GM21515 (cell line): ENCODE measurements around the gene KRTAP1-4.
"Not testable (repeated sequence)": the region's sequence is repeated elsewhere in the genome, so short reads cannot be mapped to it uniquely, and the experiment has no call there.

ENCODE experiments used
- ATAC-seq: cut with Tn5 transposase; IDR thresholded peaks from one replicate; pipeline ENCODE4 v1.9.1; 2021; ENCODE audit not compliant: unreplicated experiment

KRTAP1-4 gene

DNA sequence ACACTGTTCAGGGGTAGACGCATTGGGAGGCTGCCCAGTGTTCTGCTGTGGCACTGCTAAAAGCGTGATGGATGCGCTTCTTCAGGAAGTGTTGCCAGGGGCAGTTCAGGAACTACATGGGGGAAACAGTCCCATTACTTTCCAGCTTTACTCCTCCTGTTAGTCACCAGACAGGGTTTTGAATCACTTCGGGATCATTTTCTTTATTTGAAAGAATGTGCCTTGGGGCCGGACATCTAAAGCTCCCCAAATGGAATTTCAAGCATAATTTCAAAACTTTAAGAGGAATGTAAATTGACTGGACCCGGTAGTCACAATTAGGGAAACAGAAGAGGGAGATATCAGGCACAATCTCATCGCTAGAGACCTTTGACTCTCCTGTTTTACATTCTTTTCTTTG lies 18.4 kb upstream of the KRTAP1-4 start:
- no peak for ATAC-seq

DNA sequence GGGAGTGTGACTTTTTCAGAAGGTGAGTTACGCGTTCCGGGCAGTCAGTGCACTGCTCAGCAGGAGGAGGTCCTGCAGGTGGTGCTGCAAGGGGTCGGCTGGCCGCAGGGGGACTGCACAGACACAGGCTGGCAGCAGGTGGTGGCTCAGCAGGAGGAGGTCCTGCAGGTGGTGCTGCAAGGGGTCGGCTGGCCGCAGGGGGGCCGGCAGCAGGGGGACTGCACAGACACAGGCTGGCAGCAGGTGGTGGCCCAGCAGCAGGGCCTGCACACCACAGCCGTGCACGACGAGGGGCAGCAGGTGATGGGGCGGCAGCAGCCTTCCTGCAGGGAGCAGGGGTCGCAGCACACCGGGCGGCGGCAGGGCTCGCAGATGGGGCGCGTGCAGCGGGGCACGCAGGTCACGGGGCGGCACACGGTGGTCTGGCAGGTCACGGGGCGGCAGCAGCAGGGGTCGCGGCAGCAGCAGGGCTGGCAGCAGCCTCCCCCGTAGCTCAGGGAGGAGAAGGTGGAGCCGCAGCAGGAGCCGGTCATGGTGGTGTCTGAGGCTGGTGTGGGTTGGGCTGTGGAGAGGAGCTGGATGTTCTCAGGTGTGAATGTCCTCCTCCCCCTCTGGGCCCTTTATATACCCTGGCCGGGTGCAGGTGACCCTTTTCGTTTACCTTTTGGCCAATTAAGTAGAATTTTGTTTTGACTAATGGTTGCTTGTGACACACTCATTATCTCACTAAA lies 16.9 kb upstream of the KRTAP1-4 start, which contains the start of gene KRTAP2-1:
Gene KRTAP2-1, minus strand, starts transcription at position 582 of the 731 bp plus-strand sequence. Its CDS starts 49 bp downstream, at position 533.
- ATAC-seq = not testable (repeated sequence)

DNA sequence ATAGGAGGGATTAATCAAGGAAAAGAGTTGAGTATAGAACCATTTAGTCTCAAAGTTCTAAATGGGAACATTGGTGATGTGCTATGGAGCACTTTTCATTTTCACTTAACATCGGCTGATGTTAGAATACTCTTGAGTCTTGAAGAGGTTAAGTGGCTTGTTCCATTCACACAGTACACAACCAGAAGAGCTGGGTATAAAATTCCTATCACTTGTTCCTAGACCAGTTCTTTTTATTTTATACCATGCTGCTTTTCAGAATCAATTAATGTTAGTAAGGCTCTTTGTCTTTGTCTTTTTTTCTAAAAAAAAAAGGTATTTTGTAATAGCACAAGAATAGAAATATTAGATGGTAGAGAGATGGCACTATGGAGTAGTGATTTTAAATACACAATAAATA lies 13.0 kb upstream of the KRTAP1-4 start:
- no peak for ATAC-seq

DNA sequence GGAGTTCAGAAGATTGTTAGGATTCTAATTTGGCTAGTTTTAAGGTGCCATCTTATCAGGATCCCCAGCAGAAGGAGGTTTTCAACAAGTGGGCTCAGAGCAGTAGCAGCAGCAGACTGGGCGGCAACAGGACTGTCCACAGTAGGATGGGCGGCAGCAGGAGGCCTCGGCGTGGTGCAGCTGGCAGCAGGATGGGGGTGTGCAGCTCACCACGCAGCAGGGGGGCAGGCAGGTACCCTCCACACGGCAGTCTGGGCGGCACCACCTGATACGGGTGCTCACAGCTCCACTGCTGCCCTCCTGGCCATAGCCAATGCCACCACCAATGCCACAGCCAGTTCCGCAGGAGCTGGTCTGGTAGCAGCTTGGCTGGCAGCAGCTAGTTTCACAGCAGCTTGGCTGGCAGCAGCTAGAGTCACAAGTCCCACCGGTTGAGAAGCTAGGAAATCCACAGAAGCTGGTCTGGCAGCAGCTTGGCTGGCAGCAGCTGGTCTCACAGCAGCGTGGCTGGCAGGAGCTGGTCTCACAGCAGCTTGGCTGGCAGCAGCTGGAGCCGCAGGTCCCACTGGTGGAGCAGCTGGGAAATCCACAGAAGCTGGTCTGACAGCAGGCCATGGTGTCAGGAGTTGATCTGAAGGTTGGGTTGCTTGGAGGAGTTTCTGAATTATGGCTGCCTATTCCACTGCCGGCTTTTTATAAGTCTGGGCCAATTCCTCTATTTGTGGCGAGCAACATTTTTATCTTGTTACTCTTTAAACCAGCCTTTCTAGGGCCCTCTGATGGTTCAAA lies 11.0 kb upstream of the KRTAP1-4 start, which contains the start of gene KRTAP1-1:
Gene KRTAP1-1, minus strand, starts transcription at position 668 of the 789 bp plus-strand sequence. Its CDS starts 53 bp downstream, at position 615.
- not testable (repeated sequence) for ATAC-seq

DNA sequence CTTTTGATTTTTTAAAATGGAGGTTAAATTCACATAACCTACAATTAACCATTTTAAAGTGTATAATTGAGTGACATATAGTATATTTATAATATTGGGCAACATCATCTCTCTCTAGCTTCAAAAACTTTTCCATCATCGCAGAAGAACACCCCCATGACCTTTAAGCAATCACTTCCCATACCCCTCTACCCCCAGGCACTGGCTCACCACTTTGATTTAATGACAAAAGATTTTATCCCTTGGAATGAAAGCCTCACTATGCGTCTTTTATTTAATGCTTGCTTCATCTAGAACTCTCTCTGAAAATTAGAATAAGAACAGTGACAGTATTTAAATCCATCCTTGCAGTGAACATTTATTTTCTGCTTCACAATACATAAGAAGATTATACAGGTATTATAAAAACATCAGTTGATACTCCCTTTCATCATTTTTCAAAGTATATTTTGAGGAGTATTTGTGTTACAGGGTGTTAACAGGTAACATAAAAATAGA lies 7.9 kb upstream of the KRTAP1-4 start:
- no peak for ATAC-seq

DNA sequence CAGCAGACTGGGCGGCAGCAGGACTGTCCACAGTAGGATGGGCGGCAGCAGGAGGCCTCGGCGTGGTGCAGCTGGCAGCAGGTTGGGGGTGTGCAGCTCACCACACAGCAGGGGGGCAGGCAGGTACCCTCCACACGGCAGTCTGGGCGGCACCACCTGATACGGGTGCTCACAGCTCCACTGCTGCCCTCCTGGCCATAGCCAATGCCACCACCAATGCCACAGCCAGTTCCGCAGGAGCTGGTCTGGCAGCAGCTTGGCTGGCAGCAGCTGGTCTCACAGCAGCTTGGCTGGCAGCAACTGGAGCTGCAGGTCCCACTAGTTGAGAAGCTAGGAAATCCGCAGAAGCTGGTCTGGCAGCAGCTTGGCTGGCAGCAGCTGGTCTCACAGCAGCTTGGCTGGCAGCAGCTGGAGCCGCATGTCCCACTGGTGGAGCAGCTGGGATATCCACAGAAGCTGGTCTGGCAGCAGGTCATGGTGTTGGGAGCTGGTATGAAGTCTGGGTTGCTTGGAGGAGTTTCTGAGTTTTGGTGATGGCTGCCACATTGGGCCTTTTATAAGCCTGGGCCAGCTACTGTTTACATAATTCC lies 4.4 kb upstream of the KRTAP1-4 start, which contains the start of gene KRTAP1-3:
Gene KRTAP1-3, minus strand, starts transcription at position 529 of the 590 bp plus-strand sequence. Its CDS starts 53 bp downstream, at position 476.
- ATAC-seq = not testable (repeated sequence)

DNA sequence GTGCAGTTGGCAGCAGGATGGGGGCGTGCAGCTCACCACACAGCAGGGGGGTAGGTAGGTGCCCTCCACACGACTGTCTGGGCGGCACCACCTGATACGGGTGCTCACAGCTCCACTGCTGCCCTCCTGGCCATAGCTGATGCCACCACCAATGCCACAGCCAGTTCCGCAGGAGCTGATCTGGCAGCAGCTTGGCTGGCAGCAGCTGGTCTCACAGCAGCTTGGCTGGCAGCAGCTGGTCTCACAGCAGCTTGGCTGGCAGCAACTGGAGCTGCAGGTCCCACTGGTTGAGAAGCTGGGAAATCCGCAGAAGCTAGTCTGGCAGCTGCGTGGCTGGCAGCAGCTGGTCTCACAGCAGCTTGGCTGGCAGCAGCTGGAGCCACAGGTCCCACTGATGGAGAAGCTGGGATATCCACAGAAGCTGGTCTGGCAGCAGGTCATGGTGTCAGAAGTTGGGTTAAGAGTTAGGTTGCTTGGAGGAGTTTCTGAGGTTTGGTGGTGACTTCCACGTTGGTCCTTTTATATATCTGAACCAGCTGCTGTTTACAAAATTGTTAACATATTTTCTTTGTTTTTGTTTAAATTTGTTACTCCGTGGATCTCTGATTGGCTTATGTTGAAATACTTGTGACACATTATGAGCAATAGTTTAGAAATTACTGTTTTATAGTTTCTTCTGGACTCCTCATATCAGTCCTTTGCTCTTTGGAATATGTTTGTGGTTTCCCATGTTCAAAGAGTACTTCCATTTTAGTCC lies 3.1 kb downstream of the KRTAP1-4 start, which contains the start of gene KRTAP1-5:
Gene KRTAP1-5, minus strand, starts transcription at position 494 of the 757 bp plus-strand sequence. Its CDS starts 53 bp downstream, at position 441.
- ATAC-seq = no peak

DNA sequence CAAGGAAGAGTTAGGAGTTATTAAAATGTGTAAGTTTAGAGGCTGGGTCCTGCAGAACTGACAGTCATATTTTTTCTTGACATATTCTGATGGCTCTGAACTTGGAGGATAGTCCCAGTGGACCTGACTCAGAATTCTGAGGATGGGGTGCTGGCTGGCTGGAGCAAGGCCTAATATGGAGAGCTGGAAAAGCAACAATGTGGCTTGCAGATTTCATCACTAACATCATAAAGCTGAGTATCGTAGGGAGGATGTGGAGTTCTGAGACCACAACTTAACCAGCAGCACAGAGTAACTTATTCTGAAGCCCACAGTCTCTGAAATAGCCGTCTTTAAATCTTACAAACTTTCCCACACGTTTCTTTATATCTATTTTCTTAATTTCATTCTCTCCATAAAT lies 5.3 kb downstream of the KRTAP1-4 start:
- ATAC-seq = no peak

DNA sequence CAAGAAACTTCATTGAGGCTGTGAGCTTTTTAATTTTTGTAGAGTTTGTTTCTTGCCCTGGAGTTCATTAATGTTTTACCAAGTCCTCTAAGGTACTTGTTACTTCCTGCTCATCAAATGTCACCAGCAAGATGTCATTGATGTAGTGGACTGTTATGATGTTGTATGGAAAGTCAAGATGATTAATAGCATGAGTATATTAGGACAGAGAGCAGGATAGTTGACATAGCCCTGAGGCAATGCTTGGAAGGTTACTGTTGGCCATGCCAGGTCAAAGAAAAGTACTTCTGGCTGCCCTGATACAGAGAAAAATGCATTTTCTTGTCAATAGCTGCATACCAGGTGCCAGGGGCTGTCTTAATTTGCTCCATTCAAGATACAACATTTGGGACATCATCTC lies 9.7 kb downstream of the KRTAP1-4 start:
- ATAC-seq = no peak

DNA sequence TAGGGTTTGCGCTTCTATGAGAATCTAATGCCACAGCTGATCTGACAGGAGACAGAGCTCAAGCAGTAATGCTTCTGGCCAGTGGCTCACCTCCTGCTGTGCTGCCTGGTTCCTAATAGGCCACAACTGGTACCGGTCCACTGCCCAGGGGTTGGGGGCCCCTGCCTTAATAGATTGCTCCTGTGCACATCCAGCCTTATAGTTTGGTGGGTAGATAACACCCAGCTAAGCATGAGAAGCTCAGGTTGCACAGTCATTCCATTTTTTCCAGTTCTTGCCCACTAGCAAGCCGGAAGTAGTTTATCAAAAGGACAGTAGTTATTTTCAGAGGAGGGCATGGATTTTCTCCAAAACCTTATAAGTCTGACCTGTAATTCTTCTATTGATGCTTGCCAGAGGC lies 10.6 kb downstream of the KRTAP1-4 start:
- no peak for ATAC-seq

DNA sequence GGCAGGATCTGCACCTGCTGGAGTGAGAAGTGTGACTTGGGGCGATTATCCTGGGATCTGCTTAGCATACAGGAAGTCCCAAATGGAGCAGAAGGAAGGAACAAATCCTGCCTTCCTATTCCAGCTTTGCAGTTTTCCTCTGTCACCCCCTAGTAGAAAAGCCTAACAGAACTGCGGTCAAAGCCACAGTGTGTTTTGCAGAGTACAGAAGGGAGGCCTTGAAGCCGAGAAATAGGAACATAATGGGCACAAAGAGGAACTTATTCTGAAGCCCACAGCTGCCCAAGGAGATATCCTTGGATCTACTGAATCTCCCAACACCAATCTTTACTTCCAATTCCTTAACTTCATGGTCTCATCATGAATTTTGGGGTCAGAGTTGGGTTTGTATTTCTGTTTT lies 11.5 kb downstream of the KRTAP1-4 start:
- no peak for ATAC-seq

DNA sequence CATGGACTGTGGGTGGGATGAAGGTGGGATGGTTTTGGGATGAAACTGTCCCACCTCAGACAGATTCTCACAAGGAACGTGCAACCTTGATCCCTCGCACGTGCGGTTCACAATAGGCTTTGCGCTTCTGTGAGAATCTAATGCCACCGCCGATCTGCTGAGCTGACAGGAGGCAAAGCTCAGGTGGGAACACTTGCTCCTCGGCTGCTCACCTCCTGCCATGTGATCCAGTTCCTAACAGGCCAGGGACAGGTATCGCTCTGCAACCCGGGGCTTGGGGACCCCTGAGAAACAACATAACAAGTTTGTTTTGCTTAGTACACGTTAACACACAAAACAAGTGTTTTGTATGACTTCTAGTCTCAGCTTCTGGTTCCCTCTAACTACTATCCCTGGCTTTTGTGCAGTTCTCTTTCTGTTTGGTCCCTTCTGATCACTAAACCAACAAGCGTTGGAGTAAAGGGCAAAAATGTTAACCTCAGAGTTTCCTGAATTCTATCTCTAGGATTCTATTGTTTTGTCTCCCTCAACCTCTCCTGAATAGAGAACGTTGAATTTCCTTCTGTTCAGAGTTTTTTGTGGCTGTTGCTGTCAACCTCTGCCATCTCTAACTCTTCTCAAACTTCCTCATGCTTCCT lies 13.3 kb downstream of the KRTAP1-4 start:
- no peak for ATAC-seq

DNA sequence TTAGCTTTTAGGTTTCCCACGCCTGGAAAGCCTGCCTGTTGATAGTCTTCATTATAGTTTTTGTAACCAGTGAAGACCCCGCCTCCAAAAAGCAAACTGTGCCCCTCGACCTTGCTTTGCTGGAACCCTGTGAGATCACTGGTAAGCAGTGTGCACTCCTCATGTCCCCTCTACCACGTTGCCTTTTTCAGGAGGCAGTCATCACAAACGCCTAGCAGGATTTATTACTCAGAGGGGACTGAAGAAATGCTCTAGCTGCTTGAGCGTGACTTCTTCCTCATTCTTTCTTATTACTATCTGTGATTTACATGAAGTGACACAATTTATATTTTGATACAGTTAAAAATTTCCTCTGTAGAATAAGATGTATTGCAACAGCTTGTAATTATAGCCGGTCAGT lies 14.5 kb downstream of the KRTAP1-4 start:
- no peak for ATAC-seq

DNA sequence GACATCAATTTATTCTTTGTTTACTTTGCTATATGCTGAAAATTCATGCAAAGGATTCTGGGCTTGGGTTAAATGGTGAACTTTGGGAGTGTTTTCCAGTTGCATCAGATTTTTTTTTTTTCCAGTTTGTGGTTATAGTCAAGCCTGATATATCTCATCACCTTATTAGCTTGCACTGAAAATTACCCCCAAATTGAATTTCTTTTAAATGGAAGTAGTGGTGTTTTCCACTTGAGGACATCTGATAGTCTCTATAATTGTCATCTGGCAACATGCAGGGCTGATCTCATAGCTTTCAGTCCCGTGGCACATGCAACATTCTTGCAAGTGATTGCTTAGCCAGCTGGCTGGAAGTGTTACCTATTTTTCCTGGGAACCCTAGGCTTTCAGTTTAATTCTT lies 16.4 kb downstream of the KRTAP1-4 start:
- no peak for ATAC-seq

DNA sequence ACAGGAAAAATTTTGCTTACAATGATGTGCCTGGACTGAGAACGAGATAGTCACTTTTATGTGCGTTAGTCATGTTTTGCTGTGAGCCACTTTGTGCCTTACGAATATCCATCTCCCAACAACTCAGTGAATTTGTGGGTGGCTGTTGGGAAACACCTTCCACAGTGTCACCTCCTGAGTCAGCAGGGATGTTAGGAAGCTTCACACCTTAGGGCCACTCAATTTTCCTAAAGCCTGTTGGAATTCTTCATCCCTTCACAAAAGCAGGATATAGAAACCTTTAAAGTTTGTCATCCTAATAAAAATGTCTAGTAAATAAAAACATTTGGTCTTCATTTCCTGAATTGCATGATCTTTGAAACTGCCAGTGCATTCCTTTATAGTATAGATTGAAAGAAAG lies 16.8 kb downstream of the KRTAP1-4 start:
- no peak for ATAC-seq

DNA sequence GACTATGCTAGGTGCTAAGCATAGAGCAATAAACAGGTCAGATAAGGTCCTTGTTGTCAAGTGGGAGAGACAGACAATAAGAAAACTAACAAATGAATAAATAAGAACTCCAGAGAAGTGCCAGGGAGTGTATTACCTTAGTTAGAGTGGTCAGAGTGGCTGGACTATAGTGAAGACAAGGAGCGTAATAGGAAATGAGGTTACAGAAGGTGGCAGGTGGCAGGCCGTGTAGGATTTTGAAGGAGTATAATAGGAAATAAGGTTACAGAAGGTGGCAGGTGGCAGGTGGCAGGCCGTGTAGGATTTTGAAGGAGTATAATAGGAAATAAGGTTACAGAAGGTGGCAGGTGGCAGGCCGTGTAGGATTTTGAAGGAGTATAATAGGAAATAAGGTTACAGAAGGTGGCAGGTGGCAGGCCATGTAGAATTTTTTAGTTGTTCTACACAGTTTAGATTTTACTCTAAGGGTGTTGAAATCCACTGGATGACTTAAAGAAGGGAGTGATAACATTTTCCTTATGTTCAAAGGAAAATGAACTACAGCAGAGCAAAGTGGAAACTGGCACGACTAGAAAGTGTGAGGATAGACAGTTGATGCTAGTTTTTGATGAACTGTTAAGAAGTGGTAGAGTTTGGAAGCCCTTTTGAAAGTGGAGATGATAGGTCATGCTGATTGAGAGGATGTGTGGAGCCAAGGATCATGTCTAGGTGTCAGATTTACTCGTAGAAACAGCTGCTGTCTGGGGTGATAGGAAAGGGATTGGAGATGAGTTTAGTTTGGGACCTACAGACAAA lies 17.5 kb downstream of the KRTAP1-4 start:
- no peak for ATAC-seq

DNA sequence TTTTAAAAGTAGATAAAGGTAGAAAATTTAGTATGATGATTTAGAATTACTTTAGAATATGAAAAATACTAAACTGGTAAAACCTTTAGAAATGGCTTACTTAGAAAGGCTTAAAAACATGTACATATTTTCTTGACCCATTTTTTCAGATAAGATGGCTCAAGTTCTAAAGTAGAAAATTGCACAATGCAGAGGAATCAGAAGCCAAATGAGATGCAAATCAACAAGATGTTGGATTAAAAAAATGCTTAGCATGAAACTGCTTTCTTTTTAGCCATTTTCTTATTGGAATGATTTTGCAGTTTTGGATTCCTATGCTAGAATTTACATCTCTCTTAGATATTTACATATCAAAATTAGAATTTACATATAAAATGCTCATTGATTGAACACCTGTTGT lies 19.6 kb downstream of the KRTAP1-4 start:
- ATAC-seq = no peak

DNA sequence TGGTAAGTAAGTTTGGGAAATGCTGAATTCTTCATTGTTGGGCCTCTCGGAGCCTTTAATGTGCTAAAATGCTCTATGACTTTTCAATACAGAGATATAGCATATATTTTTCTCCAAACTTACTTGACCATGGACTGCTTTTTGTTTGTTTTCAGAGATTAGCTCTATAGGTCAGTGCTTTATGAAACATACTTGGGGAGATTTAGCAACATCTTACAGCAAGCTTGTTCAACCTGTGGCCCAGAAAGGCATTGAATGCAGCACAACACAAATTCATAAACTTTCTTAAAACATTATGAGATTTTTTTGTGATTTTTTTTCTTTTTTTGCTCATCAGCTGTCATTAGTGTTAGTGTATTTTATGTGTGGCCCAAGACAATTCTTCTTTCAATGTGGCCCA lies 20.1 kb downstream of the KRTAP1-4 start:
- ATAC-seq = no peak

DNA sequence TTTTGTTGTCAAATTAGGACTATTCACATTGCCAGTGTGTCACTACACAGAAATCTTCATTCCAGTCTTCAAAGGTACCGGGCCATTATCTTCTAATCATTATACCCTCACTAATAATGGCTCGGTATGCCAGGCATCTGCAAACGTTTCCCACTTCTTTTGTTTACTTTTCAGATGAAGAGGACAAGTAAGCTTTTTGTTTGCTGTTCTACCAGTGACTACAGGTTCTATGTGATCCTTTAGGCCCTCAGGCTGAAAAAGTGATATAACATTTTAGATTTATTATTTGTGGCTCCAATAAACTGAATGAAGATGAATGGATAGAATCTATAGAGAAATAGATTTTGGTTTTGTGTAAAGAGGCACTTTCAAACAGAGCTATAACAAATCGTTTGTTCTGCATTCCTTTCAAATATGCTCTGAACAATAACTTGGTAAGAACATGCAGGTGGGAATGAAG lies 20.7 kb downstream of the KRTAP1-4 start:
- no peak for ATAC-seq
